GM12892 (cell line): Measurements from ENCODE around the gene SYNE2.

Experiments
- POLR2A ChIP-seq: IDR thresholded peaks from 2 replicates; pipeline ENCODE4 v1.6.1; 2011; ENCODE audit warnings: low read depth, low read length, control low read depth
- POLR2AphosphoS5 ChIP-seq: IDR thresholded peaks from 2 replicates; pipeline ENCODE4 v1.6.1; 2011; ENCODE audit warnings: low read depth, low read length, control low read depth
- TAF1 ChIP-seq: IDR thresholded peaks from 2 replicates; pipeline ENCODE4 v1.6.1; 2011; ENCODE audit warnings: low read depth, mild to moderate bottlenecking, control low read depth, low read length, borderline replicate concordance

DNA sequence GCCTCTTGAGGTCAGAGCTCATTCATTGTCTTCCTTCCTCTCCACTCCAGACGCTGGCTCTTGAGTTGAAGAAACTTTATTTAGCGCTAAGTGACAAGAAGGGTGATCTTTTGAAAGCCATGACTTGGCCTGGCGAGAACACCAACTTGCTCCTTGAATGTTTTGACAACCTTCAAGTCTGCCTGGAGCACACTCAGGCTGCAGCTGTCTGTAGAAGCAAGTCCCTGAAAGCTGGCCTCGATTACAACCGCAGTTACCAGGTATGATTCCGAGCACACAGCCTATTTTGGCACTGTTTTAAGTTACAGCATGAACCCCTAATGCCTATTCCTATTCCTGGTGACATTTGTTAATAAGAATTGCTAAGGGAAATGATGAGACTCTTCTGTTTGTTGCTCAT, 273.7 kb downstream of the SYNE2 start:
- no peak for TF ChIP-seq TAF1
- TF ChIP-seq POLR2A = no peak
- no peak for TF ChIP-seq POLR2AphosphoS5
